Stimulated activated CD4-positive, alpha-beta T cell treated with anti-CD3 and anti-CD28 coated beads, TNF-alpha, amount 100 ng/mL, for 1 hour (primary cell): ENCODE measurements around the gene NCAM1.

ENCODE experiments used
- DNase-seq, 3 donors: peaks; one replicate each; pipeline ENCODE4 v3.0.0-alpha.2; 2020; ENCODE audit warnings: low read depth in 3 of 3, low spot score in 1 of 3

NCAM1 gene

GRCh38 chr11:112968941-112969713 is 7.9 kb downstream of the NCAM1 start:
- DNase-seq = no peak

- DNase-seq = no peak
Measured at GRCh38 chr11:112971195-112971594, 10.0 kb downstream of the NCAM1 start.

- DNase-seq = no peak
Measured at GRCh38 chr11:112971827-112972226, 10.6 kb downstream of the NCAM1 start.

GRCh38 chr11:112972399-112973145 is 11.4 kb downstream of the NCAM1 start:
- DNase-seq = no peak

- no peak for DNase-seq
Measured at GRCh38 chr11:112975051-112975450, 13.8 kb downstream of the NCAM1 start.

- DNase-seq = no peak
Measured at GRCh38 chr11:112975493-112975892, 14.3 kb downstream of the NCAM1 start.

- DNase-seq = no peak
Measured at GRCh38 chr11:112977755-112978154, 16.5 kb downstream of the NCAM1 start.

GRCh38 chr11:112983887-112984286 is 22.7 kb downstream of the NCAM1 start:
- DNase-seq = no peak

- DNase-seq = no peak
Measured at GRCh38 chr11:112989198-112989597, 28.0 kb downstream of the NCAM1 start.

GRCh38 chr11:112993808-112994207 is 32.6 kb downstream of the NCAM1 start:
- DNase-seq = no peak

- DNase-seq = no peak
Measured at GRCh38 chr11:112995423-112996090, 34.3 kb downstream of the NCAM1 start.

- DNase-seq = no peak
Measured at GRCh38 chr11:112996994-112997393, 35.8 kb downstream of the NCAM1 start.

- no peak for DNase-seq
Measured at GRCh38 chr11:112997857-112998466, 36.7 kb downstream of the NCAM1 start.

- DNase-seq = no peak
Measured at GRCh38 chr11:112999520-112999919, 38.3 kb downstream of the NCAM1 start.

- no peak for DNase-seq
Measured at GRCh38 chr11:113001709-113002108, 40.5 kb downstream of the NCAM1 start.

- no peak for DNase-seq
Measured at GRCh38 chr11:113006896-113007445, 45.8 kb downstream of the NCAM1 start.

- no peak for DNase-seq
Measured at GRCh38 chr11:113014262-113015097, 53.3 kb downstream of the NCAM1 start.

- no peak for DNase-seq
Measured at GRCh38 chr11:113015098-113015455, 53.9 kb downstream of the NCAM1 start.

GRCh38 chr11:113016905-113017304 is 55.7 kb downstream of the NCAM1 start:
- DNase-seq = no peak

- DNase-seq = no peak
Measured at GRCh38 chr11:113018913-113019312, 57.7 kb downstream of the NCAM1 start.
